HL-60 (cell line): ENCODE data around the gene FJX1.

Experiments
- CTCF ChIP-seq: IDR thresholded peaks from one replicate; pipeline ENCODE4 v1.5.1; 2011; ENCODE audit warnings: low read length, control low read depth, inconsistent platforms; ENCODE audit not compliant: insufficient read depth
- GABPA ChIP-seq: IDR thresholded peaks from 2 replicates; pipeline ENCODE4 v1.6.1; 2012; ENCODE audit warnings: low read depth
- POLR2AphosphoS5 ChIP-seq: IDR thresholded peaks from 2 replicates; pipeline ENCODE4 v1.6.1; 2012; ENCODE audit warnings: low read depth
- REST ChIP-seq: IDR thresholded peaks from 2 replicates; pipeline ENCODE4 v1.6.1; 2012; ENCODE audit warnings: low read depth; ENCODE audit not compliant: insufficient replicate concordance

- TF ChIP-seq POLR2AphosphoS5 (no peak), CTCF (no peak), GABPA (no peak), REST (no peak)
Measured at GRCh38 chr11:35600331-35600838, 17.9 kb upstream of the FJX1 start.
